Germinal center (tissue), 1 donor: ENCODE measurements around the gene RDX.
"Not testable (repeated sequence)": the region's sequence is repeated elsewhere in the genome, so short reads cannot be mapped to it uniquely, and the experiment has no call there.

ENCODE experiments used
- DNase-seq: peaks from one replicate; pipeline ENCODE4 v3.0.0; 2012; ENCODE audit warnings: mixed read lengths, low spot score

The RDX gene

GRCh38 chr11:110305169-110306018 is 9.0 kb upstream of the RDX start:
- no peak for DNase-seq

GRCh38 chr11:110303414-110303826 is 7.0 kb upstream of the RDX start:
- no peak for DNase-seq

GRCh38 chr11:110301577-110301976 is 5.2 kb upstream of the RDX start:
- DNase-seq, result no peak

- DNase-seq, result no peak
These were observed 4.6 kb upstream of the RDX start for GRCh38 chr11:110301032-110301431.

GRCh38 chr11:110299006-110299785 is 2.8 kb upstream of the RDX start:
- DNase-seq, result no peak

GRCh38 chr11:110298301-110298765 is 1.9 kb upstream of the RDX start:
- DNase-seq, result no peak

GRCh38 chr11:110297726-110298300 is 1.4 kb upstream of the RDX start:
- no peak for DNase-seq

GRCh38 chr11:110297076-110297725 is 787 bp upstream of the RDX start:
- DNase-seq, result no peak

GRCh38 chr11:110295531-110296225 is 736 bp downstream of the RDX start:
- peak; percentile 66 for DNase-seq

GRCh38 chr11:110295086-110295485 is 1.3 kb downstream of the RDX start:
- DNase-seq, result no peak

- no peak for DNase-seq
These were observed 1.9 kb downstream of the RDX start for GRCh38 chr11:110294509-110294908.

- no peak for DNase-seq
These were observed 3.0 kb downstream of the RDX start for GRCh38 chr11:110293389-110293788.

GRCh38 chr11:110292146-110292545 is 4.3 kb downstream of the RDX start:
- not testable (repeated sequence) for DNase-seq

- no peak for DNase-seq
These were observed 5.7 kb downstream of the RDX start for GRCh38 chr11:110290591-110291334.

- DNase-seq, result no peak
These were observed 6.9 kb downstream of the RDX start for GRCh38 chr11:110289472-110289871.

- DNase-seq, result no peak
These were observed 8.9 kb downstream of the RDX start for GRCh38 chr11:110287537-110287936.

- DNase-seq, result no peak
These were observed 9.9 kb downstream of the RDX start for GRCh38 chr11:110286298-110287040.

- no peak for DNase-seq
These were observed 12.6 kb downstream of the RDX start for GRCh38 chr11:110283862-110284261.

GRCh38 chr11:110280595-110280994 is 15.8 kb downstream of the RDX start:
- not testable (repeated sequence) for DNase-seq

- DNase-seq, result no peak
These were observed 16.5 kb downstream of the RDX start for GRCh38 chr11:110279881-110280280.
